ENCODE results near the gene PHLPP1.

- TF ChIP-seq CTCF (IDR thresholded peaks at IDR 0.05) (no peak), POLR2A (IDR thresholded peaks at IDR 0.05) (no peak)
Observed at GRCh38 chr18:62766266-62766665, 50.9 kb downstream of the PHLPP1 start.

Measured in Peyer's patch (tissue), 4 donors.